PC-9 (cell line): ENCODE results near the gene PARG.
"Not testable (repeated sequence)": the region's sequence is repeated elsewhere in the genome, so short reads cannot be mapped to it uniquely, and the experiment has no call there.

ENCODE experiments used
- EZH2 ChIP-seq: fragments of 200-600 bp; sonication (generic); IDR thresholded peaks from 2 replicates; pipeline ENCODE4 v1.8.0; 2017; ENCODE audit warnings: antibody characterized with exemption, low read depth
- TF ChIP-seq, protein P1 (sequence below): fragments of 200-600 bp; sonication (generic); conservative IDR thresholded peaks from 2 replicates; pipeline ENCODE4 v1.6.1; 2017; ENCODE audit warnings: mixed run types, antibody characterized with exemption, mild to moderate bottlenecking, moderate library complexity

- TF ChIP-seq, protein P1, sequence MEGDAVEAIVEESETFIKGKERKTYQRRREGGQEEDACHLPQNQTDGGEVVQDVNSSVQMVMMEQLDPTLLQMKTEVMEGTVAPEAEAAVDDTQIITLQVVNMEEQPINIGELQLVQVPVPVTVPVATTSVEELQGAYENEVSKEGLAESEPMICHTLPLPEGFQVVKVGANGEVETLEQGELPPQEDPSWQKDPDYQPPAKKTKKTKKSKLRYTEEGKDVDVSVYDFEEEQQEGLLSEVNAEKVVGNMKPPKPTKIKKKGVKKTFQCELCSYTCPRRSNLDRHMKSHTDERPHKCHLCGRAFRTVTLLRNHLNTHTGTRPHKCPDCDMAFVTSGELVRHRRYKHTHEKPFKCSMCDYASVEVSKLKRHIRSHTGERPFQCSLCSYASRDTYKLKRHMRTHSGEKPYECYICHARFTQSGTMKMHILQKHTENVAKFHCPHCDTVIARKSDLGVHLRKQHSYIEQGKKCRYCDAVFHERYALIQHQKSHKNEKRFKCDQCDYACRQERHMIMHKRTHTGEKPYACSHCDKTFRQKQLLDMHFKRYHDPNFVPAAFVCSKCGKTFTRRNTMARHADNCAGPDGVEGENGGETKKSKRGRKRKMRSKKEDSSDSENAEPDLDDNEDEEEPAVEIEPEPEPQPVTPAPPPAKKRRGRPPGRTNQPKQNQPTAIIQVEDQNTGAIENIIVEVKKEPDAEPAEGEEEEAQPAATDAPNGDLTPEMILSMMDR, result not testable (repeated sequence)
- TF ChIP-seq EZH2, result not testable (repeated sequence)
These were observed 38.0 kb downstream of the PARG start for GRCh38 chr10:49903829-49904228.
